ENCODE results near the gene SPP1. TPM values are rescaled to one million over a fixed set of nuclear protein-coding genes. Genes with fewer than 3 reads are reported as not detected.

Gene SPP1
- not detected in 2 replicates for total RNA-seq (2014; rRNA removed)
- Bru-seq, nascent RNA, result not detected
- BruChase-seq, experiment 1, labeled RNA remaining after a 6-hour chase, result not detected
- BruChase-seq, experiment 2, labeled RNA remaining after a 2-hour chase, result percentile 8 among the genes with signal in this experiment
- long read RNA-seq, result 0 reads

DNA sequence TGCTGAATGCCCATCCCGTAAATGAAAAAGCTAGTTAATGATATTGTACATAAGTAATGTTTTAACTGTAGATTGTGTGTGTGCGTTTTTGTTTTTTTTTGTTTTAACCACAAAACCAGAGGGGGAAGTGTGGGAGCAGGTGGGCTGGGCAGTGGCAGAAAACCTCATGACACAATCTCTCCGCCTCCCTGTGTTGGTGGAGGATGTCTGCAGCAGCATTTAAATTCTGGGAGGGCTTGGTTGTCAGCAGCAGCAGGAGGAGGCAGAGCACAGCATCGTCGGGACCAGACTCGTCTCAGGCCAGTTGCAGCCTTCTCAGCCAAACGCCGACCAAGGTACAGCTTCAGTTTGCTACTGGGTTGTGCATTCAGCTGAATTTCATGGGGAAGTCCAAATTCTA is at the start of gene SPP1:
SPP1 (plus strand) TSS at position 249 of the 400 bp plus-strand sequence. CDS start 1,182 bp downstream, outside the sequence.
- H3K9me3 ChIP-seq (ENCODE audit: low read length), result no peaks in the 10 kb centered on the region
- H3K9me2 ChIP-seq (replicated peaks; ENCODE audit: low read length), result no peaks in the 10 kb centered on the region
- POLR2A ChIA-PET (ENCODE audit: unreplicated experiment), result no interaction called here
- H3K4me3 ChIP-seq (ENCODE audit: low read length), result no peak within 1 kb of the TSS
- H3K27me3 ChIP-seq (ENCODE audit: low read length), result no peaks in the 10 kb centered on the region
- no peak within 1 kb of the TSS for H2AFZ ChIP-seq (ENCODE audit: low read length)
- H3K4me2 ChIP-seq (ENCODE audit: low read length), result no peak within 1 kb of the TSS
- H3K27ac ChIP-seq (ENCODE audit: low read length), result no peak within 1 kb of the TSS
- H4K20me1 ChIP-seq (ENCODE audit: low read length), result no peaks in the 10 kb centered on the region
- TF ChIP-seq EZH2 (IDR thresholded peaks at IDR 0.05; ENCODE audit: low read length, unreplicated experiment) (no peak), EZH2phosphoT487 (IDR thresholded peaks at IDR 0.05; ENCODE audit: borderline replicate concordance, low read length) (no peak)
- TF ChIP-seq, protein P1, sequence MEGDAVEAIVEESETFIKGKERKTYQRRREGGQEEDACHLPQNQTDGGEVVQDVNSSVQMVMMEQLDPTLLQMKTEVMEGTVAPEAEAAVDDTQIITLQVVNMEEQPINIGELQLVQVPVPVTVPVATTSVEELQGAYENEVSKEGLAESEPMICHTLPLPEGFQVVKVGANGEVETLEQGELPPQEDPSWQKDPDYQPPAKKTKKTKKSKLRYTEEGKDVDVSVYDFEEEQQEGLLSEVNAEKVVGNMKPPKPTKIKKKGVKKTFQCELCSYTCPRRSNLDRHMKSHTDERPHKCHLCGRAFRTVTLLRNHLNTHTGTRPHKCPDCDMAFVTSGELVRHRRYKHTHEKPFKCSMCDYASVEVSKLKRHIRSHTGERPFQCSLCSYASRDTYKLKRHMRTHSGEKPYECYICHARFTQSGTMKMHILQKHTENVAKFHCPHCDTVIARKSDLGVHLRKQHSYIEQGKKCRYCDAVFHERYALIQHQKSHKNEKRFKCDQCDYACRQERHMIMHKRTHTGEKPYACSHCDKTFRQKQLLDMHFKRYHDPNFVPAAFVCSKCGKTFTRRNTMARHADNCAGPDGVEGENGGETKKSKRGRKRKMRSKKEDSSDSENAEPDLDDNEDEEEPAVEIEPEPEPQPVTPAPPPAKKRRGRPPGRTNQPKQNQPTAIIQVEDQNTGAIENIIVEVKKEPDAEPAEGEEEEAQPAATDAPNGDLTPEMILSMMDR (conservative IDR thresholded peaks at IDR 0.05; ENCODE audit: low read depth, low read length), result no peak
- H3K36me3 ChIP-seq (ENCODE audit: low read depth, low read length), result no peaks in the 10 kb centered on the region; the same call in 1 of the 2 replicates
- BruUV-seq (replicated peaks), result no TSS peak
- CTCF ChIA-PET, result no interaction called here
- H3K79me2 ChIP-seq (ENCODE audit: low read length), result no peaks in the 10 kb centered on the region
- ATAC-seq (no peak), DNase-seq (no peak)
- H3K4me1 ChIP-seq (ENCODE audit: insufficient read depth, low read length), result peaks cover 14% of the 10 kb centered on the region; the same call in 1 of the 2 replicates
- H3K9ac ChIP-seq (ENCODE audit: low read length), result no peak within 1 kb of the TSS
- H3F3A ChIP-seq (ENCODE audit: low read length, unreplicated experiment), result no peaks in the 10 kb centered on the region
- intact Hi-C loops (cut with micrococcal nuclease), result loop anchor here (10.0 kb wide), 1 partner anchor 301 kb away; no protein-coding TSS in a partner anchor

GRCh38 chr4:87926554-87927098 is 48.9 kb upstream of the SPP1 start:
- TF ChIP-seq, protein P1 (conservative IDR thresholded peaks at IDR 0.05; ENCODE audit: low read depth, low read length), result no peak
- TF ChIP-seq EZH2 (IDR thresholded peaks at IDR 0.05; ENCODE audit: low read length, unreplicated experiment) (no peak), EZH2phosphoT487 (IDR thresholded peaks at IDR 0.05; ENCODE audit: borderline replicate concordance, low read length) (no peak)
- Histone ChIP-seq H3K4me3 (ENCODE audit: low read length) (no peak overlapping the region), H3K27me3 (ENCODE audit: low read length) (0 out of 2 replicates have a peak, but pooled peaks cover 3% of the 10 kb centered on the region), H3K9me3 (ENCODE audit: low read length) (no peaks in the 10 kb centered on the region), H3K36me3 (ENCODE audit: low read depth, low read length) (no peaks in the 10 kb centered on the region), H3K27ac (ENCODE audit: low read length) (no peak overlapping the region), H3K4me2 (ENCODE audit: low read length) (no peak overlapping the region), H3K9me2 (replicated peaks; ENCODE audit: low read length) (no peaks in the 10 kb centered on the region), H3K9ac (ENCODE audit: low read length) (no peak overlapping the region), H3K79me2 (ENCODE audit: low read length) (no peaks in the 10 kb centered on the region), H4K20me1 (ENCODE audit: low read length) (no peaks in the 10 kb centered on the region), H2AFZ (ENCODE audit: low read length) (no peak overlapping the region), H3K4me1 (ENCODE audit: insufficient read depth, low read length) (no peaks in the 10 kb centered on the region), H3F3A (ENCODE audit: low read length, unreplicated experiment) (no peaks in the 10 kb centered on the region)
- ATAC-seq (no peak), DNase-seq (no peak)
- POLR2A ChIA-PET (ENCODE audit: unreplicated experiment), result no interaction called here
- intact Hi-C loops (cut with micrococcal nuclease), result no loop called here
- CTCF ChIA-PET, result no interaction called here
- no TSS peak for BruUV-seq (replicated peaks)

DNA sequence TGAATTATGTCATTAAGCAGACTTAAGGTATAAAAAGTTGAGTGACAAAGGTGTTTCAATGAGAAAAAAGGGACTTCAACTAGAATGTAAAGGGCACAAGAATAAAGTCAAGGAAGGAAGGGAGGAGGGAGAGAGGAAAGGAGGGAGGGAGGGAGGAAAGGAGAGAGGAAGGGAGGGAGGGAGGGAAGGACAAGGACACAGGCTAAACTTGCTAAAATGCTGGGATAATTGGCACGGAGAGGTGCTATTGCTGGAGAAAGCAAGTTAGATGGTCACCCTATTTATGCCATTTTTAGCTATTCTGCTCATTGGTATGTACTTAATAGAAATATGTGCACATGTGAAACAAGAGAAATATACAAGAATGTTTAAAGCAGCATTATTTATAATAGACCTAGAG is 44.9 kb upstream of the SPP1 start:
- Histone ChIP-seq H3K27me3 (ENCODE audit: low read length) (0 out of 2 replicates have a peak, but pooled peaks cover 3% of the 10 kb centered on the region), H3K9ac (ENCODE audit: low read length) (no peak overlapping the region), H3K4me3 (ENCODE audit: low read length) (no peak overlapping the region), H3K27ac (ENCODE audit: low read length) (no peak overlapping the region), H3F3A (ENCODE audit: low read length, unreplicated experiment) (no peaks in the 10 kb centered on the region), H4K20me1 (ENCODE audit: low read length) (no peaks in the 10 kb centered on the region), H3K36me3 (ENCODE audit: low read depth, low read length) (no peaks in the 10 kb centered on the region), H3K9me2 (replicated peaks; ENCODE audit: low read length) (no peaks in the 10 kb centered on the region), H3K4me1 (ENCODE audit: insufficient read depth, low read length) (no peaks in the 10 kb centered on the region), H3K79me2 (ENCODE audit: low read length) (no peaks in the 10 kb centered on the region), H3K4me2 (ENCODE audit: low read length) (no peak overlapping the region), H3K9me3 (ENCODE audit: low read length) (no peaks in the 10 kb centered on the region), H2AFZ (ENCODE audit: low read length) (no peak overlapping the region)
- POLR2A ChIA-PET (ENCODE audit: unreplicated experiment), result no interaction called here
- BruUV-seq (replicated peaks), result no TSS peak
- DNase-seq, result no peak
- ATAC-seq, result no peak
- TF ChIP-seq EZH2phosphoT487 (IDR thresholded peaks at IDR 0.05; ENCODE audit: borderline replicate concordance, low read length) (no peak), EZH2 (IDR thresholded peaks at IDR 0.05; ENCODE audit: low read length, unreplicated experiment) (no peak)
- TF ChIP-seq, protein P1 (conservative IDR thresholded peaks at IDR 0.05; ENCODE audit: low read depth, low read length), result no peak
- intact Hi-C loops (cut with micrococcal nuclease), result no loop called here
- CTCF ChIA-PET, result no interaction called here
